B cell (primary cell): ENCODE results near the gene KDF1. TPM values are rescaled to one million over a fixed set of nuclear protein-coding genes. Genes with fewer than 3 reads are reported as not detected.

ENCODE experiments used
- ATAC-seq: fragments of 200-7000 bp; cut with Tn5 transposase; one replicate; pipeline ENCODE4 v1.10.0; 2021; ENCODE audit warnings: low read depth, mild to moderate bottlenecking, moderate number of reproducible peaks, moderate library complexity
- CTCF ChIA-PET: fragments of 350-600 bp; sonication (Branson Sonifier 250); formaldehyde crosslinking; loops from one replicate; lab custom pipeline; 2021; ENCODE audit warnings: antibody characterized with exemption, inconsistent platforms; lab: Charles Lee
- POLR2A ChIA-PET: fragments of 350-600 bp; sonication (Branson Sonifier 250); formaldehyde crosslinking; loops from one replicate; lab custom pipeline; 2021; ENCODE audit warnings: antibody characterized with exemption; lab: Charles Lee
- DNase-seq: peaks from one replicate; pipeline ENCODE4 v3.0.0; 2013
- H2AFZ ChIP-seq: 2 replicates; pipeline ENCODE4 v1.6.1; 2012; ENCODE audit warnings: mild to moderate bottlenecking, low read depth, low read length; ENCODE audit not compliant: insufficient read depth, poor library complexity, severe bottlenecking
- H3K27ac ChIP-seq, 2 donors: 1 replicate in 1 of 2; 2 replicates in 1 of 2; pipeline ENCODE4 v1.5.1; 2012 to 2013; ENCODE audit warnings: low read length in 2 of 2, mild to moderate bottlenecking in 2 of 2, moderate library complexity in 1 of 2
- H3K27me3 ChIP-seq, 4 experiments: fragments of 200-600 bp in 1 of 4; sonication (generic) in 1 of 4; replicated peaks in 1 of 4; 1 replicate in 2 of 4; 2 replicates in 2 of 4; pipeline versions ENCODE4 v1.6.1 to v1.7.0; 2013 to 2016; ENCODE audit warnings: low read length in 3 of 4, mild to moderate bottlenecking in 2 of 4, mixed read lengths in 1 of 4, moderate library complexity in 1 of 4; ENCODE audit not compliant: insufficient read depth in 4 of 4, control insufficient read depth in 3 of 4; ENCODE audit errors: control extremely low read depth in 1 of 4
- H3K36me3 ChIP-seq, 2 experiments: replicated peaks in 1 of 2; 1 replicate in 1 of 2; 2 replicates in 1 of 2; pipeline versions ENCODE4 v1.6.1 to v1.7.1; 2013; ENCODE audit warnings: low read length in 1 of 2; ENCODE audit not compliant: insufficient read depth in 2 of 2, control insufficient read depth in 1 of 2; ENCODE audit errors: control extremely low read depth in 1 of 2, extremely low read depth in 1 of 2
- H3K4me1 ChIP-seq, 2 donors: fragments of 200-600 bp in 1 of 2; sonication (generic) in 1 of 2; 1 replicate in 1 of 2; 2 replicates in 1 of 2; pipeline versions ENCODE4 v1.5.1 to v1.6.1; 2013 to 2017; ENCODE audit warnings: low read length in 2 of 2; ENCODE audit not compliant: control insufficient read depth in 2 of 2, insufficient read depth in 2 of 2
- H3K4me2 ChIP-seq: replicated peaks from 2 replicates; pipeline ENCODE3; 2012; ENCODE audit warnings: mild to moderate bottlenecking, low read depth, low read length; ENCODE audit not compliant: poor library complexity, severe bottlenecking
- H3K4me3 ChIP-seq, 5 experiments: fragments of 200-600 bp in 1 of 5; sonication (generic) in 1 of 5; 1 replicate in 3 of 5; 2 replicates in 2 of 5; pipeline versions ENCODE4 v1.5.1 to v1.7.0; 2011 to 2016; ENCODE audit warnings: low read length in 4 of 5, mild to moderate bottlenecking in 4 of 5, low read depth in 2 of 5, control low read depth in 1 of 5, moderate library complexity in 1 of 5; ENCODE audit not compliant: insufficient read depth in 1 of 5; ENCODE audit errors: control extremely low read depth in 1 of 5, extremely low read depth in 1 of 5
- H3K79me2 ChIP-seq: fragments of 200-600 bp; sonication (generic); one replicate; pipeline ENCODE4 v1.6.0; 2016; ENCODE audit warnings: low read length; ENCODE audit not compliant: control insufficient read depth, insufficient read depth
- H3K9ac ChIP-seq: fragments of 200-600 bp; sonication (generic); 2 replicates; pipeline ENCODE4 v1.6.1; 2017; ENCODE audit warnings: mild to moderate bottlenecking, low read length, moderate library complexity
- H3K9me3 ChIP-seq, 3 donors: one replicate each; pipeline versions ENCODE4 v1.6.1 to v1.7.1; 2013; ENCODE audit warnings: low read length in 2 of 3; ENCODE audit not compliant: control insufficient read depth in 2 of 3, insufficient read depth in 1 of 3; ENCODE audit errors: control extremely low read depth in 1 of 3
- H4K20me1 ChIP-seq: 2 replicates; pipeline ENCODE4 v1.6.0; 2012; ENCODE audit warnings: mild to moderate bottlenecking, low read length; ENCODE audit not compliant: insufficient read depth, control insufficient read depth, poor library complexity, severe bottlenecking
- H3K27ac Mint-ChIP-seq: one replicate; pipeline ENCODE4 v1.8.0; 2021; ENCODE audit warnings: mixed read lengths
- H3K27me3 Mint-ChIP-seq: one replicate; pipeline ENCODE4 v1.8.0; 2021; ENCODE audit warnings: mixed read lengths
- H3K4me1 Mint-ChIP-seq: one replicate; pipeline ENCODE4 v1.8.0; 2021; ENCODE audit warnings: mixed read lengths
- H3K4me3 Mint-ChIP-seq: one replicate; pipeline ENCODE4 v1.8.0; 2021; ENCODE audit warnings: mixed read lengths
- H3K9me3 Mint-ChIP-seq: one replicate; pipeline ENCODE4 v1.8.0; 2022; ENCODE audit warnings: mixed read lengths; ENCODE audit not compliant: insufficient read depth
- EZH2 ChIP-seq: IDR thresholded peaks from 2 replicates; pipeline ENCODE4 v1.6.1; 2012; ENCODE audit warnings: borderline replicate concordance, low read depth, mild to moderate bottlenecking, moderate library complexity, low read length; ENCODE audit not compliant: insufficient read depth, poor library complexity, severe bottlenecking
- WGBS: methylation state at CpG from one replicate; pipeline ENCODE4 v1.1.5; 2013; ENCODE audit warnings: missing lambda C conversion rate; ENCODE audit not compliant: insufficient coverage; 5-methylcytosine and 5-hydroxymethylcytosine counted together
- intact Hi-C: fragments of 100-400 bp; cut with micrococcal nuclease; formaldehyde crosslinking; loops from one replicate; pipeline ENCODE4 v1.10.0; 2022
- polyA plus RNA-seq: library from polyadenylated mRNA; depleted of rRNA; stranded (reverse); fragments of >200 nt; gene quantifications from 2 replicates; pipeline ENCODE4 v1.2.3, GENCODE V29; 2012
- total RNA-seq, 2 donors: library from RNA; stranded (reverse); fragments of 120-200 nt in 1 of 2; gene quantifications; 1 replicate in 1 of 2; 2 replicates in 1 of 2; pipeline versions ENCODE4 v1.2.3 to v1.2.4, GENCODE V29; 2013 to 2022
- TF ChIP-seq, protein P1 (sequence below): fragments of 200-600 bp; IDR thresholded peaks from one replicate; pipeline ENCODE4 v1.8.0; 2022; ENCODE audit warnings: antibody characterized with exemption, mild to moderate bottlenecking

KDF1 gene
- total and polyA plus RNA-seq, 2 donors (not counting 1 experiment from before 2014, with no cell fraction given), result 0.74 to 2.6 TPM

- WGBS, result 86% methylated on average over 1 of the region's 2 CpGs
- Histone ChIP-seq H3K27ac (no peak overlapping the region), H3K27me3 (peaks cover 0 to 15% (median 2%) of the 10 kb centered on the region in 4 experiments), H3K4me2 (no peak overlapping the region), H3K9me3 (no peaks in the 10 kb centered on the region), H3K9ac (no peak overlapping the region), H3K79me2 (no peaks in the 10 kb centered on the region), H3K36me3 (no peaks in the 10 kb centered on the region), H2AFZ (no peak overlapping the region), H3K4me3 (no peak overlapping the region), H4K20me1 (no peaks in the 10 kb centered on the region), H3K4me1 (no peaks in the 10 kb centered on the region)
- TF ChIP-seq, protein P1, sequence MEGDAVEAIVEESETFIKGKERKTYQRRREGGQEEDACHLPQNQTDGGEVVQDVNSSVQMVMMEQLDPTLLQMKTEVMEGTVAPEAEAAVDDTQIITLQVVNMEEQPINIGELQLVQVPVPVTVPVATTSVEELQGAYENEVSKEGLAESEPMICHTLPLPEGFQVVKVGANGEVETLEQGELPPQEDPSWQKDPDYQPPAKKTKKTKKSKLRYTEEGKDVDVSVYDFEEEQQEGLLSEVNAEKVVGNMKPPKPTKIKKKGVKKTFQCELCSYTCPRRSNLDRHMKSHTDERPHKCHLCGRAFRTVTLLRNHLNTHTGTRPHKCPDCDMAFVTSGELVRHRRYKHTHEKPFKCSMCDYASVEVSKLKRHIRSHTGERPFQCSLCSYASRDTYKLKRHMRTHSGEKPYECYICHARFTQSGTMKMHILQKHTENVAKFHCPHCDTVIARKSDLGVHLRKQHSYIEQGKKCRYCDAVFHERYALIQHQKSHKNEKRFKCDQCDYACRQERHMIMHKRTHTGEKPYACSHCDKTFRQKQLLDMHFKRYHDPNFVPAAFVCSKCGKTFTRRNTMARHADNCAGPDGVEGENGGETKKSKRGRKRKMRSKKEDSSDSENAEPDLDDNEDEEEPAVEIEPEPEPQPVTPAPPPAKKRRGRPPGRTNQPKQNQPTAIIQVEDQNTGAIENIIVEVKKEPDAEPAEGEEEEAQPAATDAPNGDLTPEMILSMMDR, result no peak
- TF ChIP-seq EZH2, result no peak
- DNase-seq (no peak), ATAC-seq (no peak)
- ChIA-PET CTCF (interaction anchor here (1.3 kb wide), 1 partner anchor 20 kb away, joined by 4 read pairs; no protein-coding TSS in a partner anchor), POLR2A (no interaction called here)
- H3K27ac Mint-ChIP-seq, result no peak overlapping the region
- no peak overlapping the region for H3K4me3 Mint-ChIP-seq
- H3K9me3 Mint-ChIP-seq, result no peaks in the 10 kb centered on the region
- peaks cover 31% of the 10 kb centered on the region for H3K27me3 Mint-ChIP-seq
- intact Hi-C loops, result no loop called here
- peaks cover 4% of the 10 kb centered on the region for H3K4me1 Mint-ChIP-seq
Measured at GRCh38 chr1:26986658-26987057, 26.4 kb upstream of the KDF1 start.

DNA sequence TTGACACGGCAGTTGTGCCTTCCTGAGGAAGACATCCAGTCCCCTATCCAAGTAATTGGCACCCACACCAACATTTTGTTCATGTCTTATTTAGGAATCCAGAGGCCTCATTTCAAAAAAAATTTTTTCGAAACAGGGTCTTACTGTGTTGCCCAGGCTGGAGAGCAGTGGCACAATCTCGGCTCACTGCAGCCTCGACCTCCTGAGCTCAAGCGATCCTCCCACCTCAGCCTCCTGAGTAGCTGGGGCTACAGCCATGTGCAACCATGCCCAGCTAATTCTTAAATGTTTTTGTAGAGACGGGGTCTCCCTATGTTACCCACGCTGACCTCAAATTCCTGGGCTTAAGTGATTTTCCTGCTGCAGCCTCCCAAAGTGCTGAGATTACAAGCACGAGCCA, 24.0 kb upstream of the KDF1 start:
- no peak for TF ChIP-seq EZH2
- TF ChIP-seq, protein P1, result no peak
- ChIA-PET CTCF (no interaction called here), POLR2A (no interaction called here)
- H3K4me3 ChIP-seq, result no peak overlapping the region
- H3K79me2 ChIP-seq, result no peaks in the 10 kb centered on the region
- no peak overlapping the region for H3K9ac ChIP-seq
- H3K4me2 ChIP-seq, result no peak overlapping the region
- Mint-ChIP-seq H3K4me3 (no peak overlapping the region), H3K9me3 (no peaks in the 10 kb centered on the region), H3K4me1 (peaks cover 2% of the 10 kb centered on the region), H3K27ac (no peak overlapping the region), H3K27me3 (peaks cover 27% of the 10 kb centered on the region)
- no peak overlapping the region for H3K27ac ChIP-seq
- peaks cover 0 to 7% (median 1%) of the 10 kb centered on the region in 4 experiments for H3K27me3 ChIP-seq
- no peak overlapping the region for H2AFZ ChIP-seq
- no peaks in the 10 kb centered on the region for H3K4me1 ChIP-seq
- DNase-seq, result no peak
- no peaks in the 10 kb centered on the region for H4K20me1 ChIP-seq
- 94% methylated on average over 6 of the region's 8 CpGs for WGBS
- no peaks in the 10 kb centered on the region for H3K9me3 ChIP-seq
- H3K36me3 ChIP-seq, result no peaks in the 10 kb centered on the region
- intact Hi-C loops, result no loop called here
- no peak for ATAC-seq
